Measurements from ENCODE around the gene DPYD.
A peak's percentile ranks its signal among the peaks of the same experiment; 100 is the strongest.

DPYD gene

DNA sequence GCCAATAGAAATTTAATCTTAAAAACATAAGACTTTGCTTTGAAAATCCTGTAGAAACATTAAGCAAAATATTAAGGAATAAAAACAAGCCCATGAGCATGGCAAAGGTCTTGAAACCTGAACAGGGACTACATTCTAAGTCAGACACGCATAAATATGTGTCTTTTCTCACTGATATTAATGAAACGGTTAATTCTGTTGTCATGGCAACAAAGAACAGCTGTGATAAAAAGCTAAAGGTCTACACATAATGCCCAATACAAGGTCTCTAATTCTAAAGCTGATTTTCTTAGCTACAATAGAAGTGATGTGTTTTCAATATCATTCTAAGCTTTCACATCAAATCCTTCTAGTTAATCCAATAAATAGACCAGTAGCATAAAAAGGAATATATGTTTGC, 867.6 kb downstream of the DPYD start:
- H3K4me1 ChIP-seq (ENCODE audit: control insufficient read depth, insufficient read depth, low read length, unreplicated experiment): peaks cover 4% of the 10 kb centered on the region

DNA sequence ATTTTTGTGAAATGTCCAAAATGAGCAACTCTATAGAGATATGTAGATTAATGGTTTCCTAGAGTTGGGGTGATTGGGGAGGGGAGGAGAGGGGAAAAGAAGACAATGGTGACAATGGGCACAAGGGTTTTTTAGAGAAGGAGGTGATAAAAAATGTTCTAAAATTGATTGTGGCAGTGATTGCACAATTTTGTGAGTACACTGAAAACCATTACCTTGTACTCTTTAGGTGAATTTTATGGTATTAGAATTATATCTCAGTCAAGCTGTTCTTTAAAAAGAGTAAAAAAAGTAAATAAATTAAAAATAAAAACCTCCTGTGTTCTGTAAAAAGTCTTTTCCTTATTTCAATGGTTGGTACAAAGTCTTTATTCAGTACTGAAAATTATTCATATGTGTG, 869.0 kb downstream of the DPYD start:
- H3K27ac ChIP-seq (ENCODE audit: low read depth, low read length): no peak overlapping the region
- H3K27me3 ChIP-seq (ENCODE audit: insufficient read depth, low read length): no peaks in the 10 kb centered on the region
- H3K4me3 ChIP-seq (ENCODE audit: low read depth, low read length): no peak overlapping the region

More for the DNA sequence above, 867.6 kb downstream of the DPYD start:
- no peak overlapping the region for H2AFZ ChIP-seq (ENCODE audit: low read length, unreplicated experiment)
- no peaks in the 10 kb centered on the region for H3K27me3 ChIP-seq (ENCODE audit: insufficient read depth, low read length)
- no peak overlapping the region for H3K27ac ChIP-seq (ENCODE audit: low read depth, low read length)
- no peaks in the 10 kb centered on the region for H3K79me2 ChIP-seq (ENCODE audit: control insufficient read depth, insufficient read depth, low read length, unreplicated experiment)
- no peaks in the 10 kb centered on the region for H3K36me3 ChIP-seq (ENCODE audit: insufficient read depth, low read length)
- H3K4me3 ChIP-seq (ENCODE audit: low read depth, low read length): no peak overlapping the region

DNA sequence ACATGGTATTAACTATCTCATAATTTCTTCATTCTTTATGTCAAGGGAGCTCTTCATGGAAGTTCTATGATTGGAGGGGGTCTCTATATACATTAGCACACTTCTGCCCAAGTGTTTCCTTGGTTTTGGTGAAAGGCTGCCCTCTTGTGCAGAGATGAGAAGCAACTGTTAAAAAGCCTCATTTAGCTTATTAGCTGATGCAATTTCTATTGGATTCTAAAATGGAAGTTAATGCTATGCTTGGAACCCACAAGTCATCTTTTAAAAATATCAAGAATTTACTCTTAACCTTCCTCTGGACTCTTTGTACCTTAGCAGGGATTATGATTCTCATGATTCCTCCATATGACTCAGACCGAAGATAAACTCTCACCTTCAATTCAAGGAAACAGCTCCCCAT, 870.3 kb downstream of the DPYD start:
- H3K36me3 ChIP-seq (ENCODE audit: insufficient read depth, low read length): no peaks in the 10 kb centered on the region
- H3K79me2 ChIP-seq (ENCODE audit: control insufficient read depth, insufficient read depth, low read length, unreplicated experiment): no peaks in the 10 kb centered on the region
- no peaks in the 10 kb centered on the region for H3K27me3 ChIP-seq (ENCODE audit: insufficient read depth, low read length)
- no peak overlapping the region for H2AFZ ChIP-seq (ENCODE audit: low read length, unreplicated experiment)
- H3K4me3 ChIP-seq (ENCODE audit: low read depth, low read length): no peak overlapping the region
- H3K4me1 ChIP-seq (ENCODE audit: control insufficient read depth, insufficient read depth, low read length, unreplicated experiment): peaks cover 4% of the 10 kb centered on the region
- H3K27ac ChIP-seq (ENCODE audit: low read depth, low read length): no peak overlapping the region

More for the DNA sequence above, 869.0 kb downstream of the DPYD start:
- Histone ChIP-seq H3K36me3 (ENCODE audit: insufficient read depth, low read length) (no peaks in the 10 kb centered on the region), H2AFZ (ENCODE audit: low read length, unreplicated experiment) (no peak overlapping the region), H3K79me2 (ENCODE audit: control insufficient read depth, insufficient read depth, low read length, unreplicated experiment) (no peaks in the 10 kb centered on the region), H3K4me1 (ENCODE audit: control insufficient read depth, insufficient read depth, low read length, unreplicated experiment) (peaks cover 4% of the 10 kb centered on the region)

DNA sequence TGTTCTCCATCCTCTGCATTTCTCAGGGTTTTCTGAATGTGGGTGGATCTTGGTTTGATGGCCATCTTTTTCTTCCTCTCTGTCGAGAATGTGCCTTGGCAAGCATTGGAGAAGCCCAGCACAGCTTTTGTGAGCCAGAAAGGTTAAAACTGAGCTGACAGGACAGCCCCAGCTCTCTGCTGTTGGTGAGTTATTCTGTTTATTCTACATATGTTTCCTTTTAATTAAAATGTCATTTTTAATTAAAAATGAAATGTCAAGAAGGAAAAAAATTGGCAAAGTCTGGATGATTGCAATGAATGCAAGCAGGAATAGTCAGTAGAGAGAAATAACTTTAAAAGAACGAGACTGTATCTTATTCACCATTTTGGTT, 873.4 kb downstream of the DPYD start:
- H3K27ac ChIP-seq (ENCODE audit: low read depth, low read length): no peak overlapping the region
- H3K79me2 ChIP-seq (ENCODE audit: control insufficient read depth, insufficient read depth, low read length, unreplicated experiment): no peaks in the 10 kb centered on the region
- H2AFZ ChIP-seq (ENCODE audit: low read length, unreplicated experiment): no peak overlapping the region
- no peak overlapping the region for H3K4me3 ChIP-seq (ENCODE audit: low read depth, low read length)
- H3K4me1 ChIP-seq (ENCODE audit: control insufficient read depth, insufficient read depth, low read length, unreplicated experiment): peaks cover 4% of the 10 kb centered on the region
- H3K27me3 ChIP-seq (ENCODE audit: insufficient read depth, low read length): no peaks in the 10 kb centered on the region
- H3K36me3 ChIP-seq (ENCODE audit: insufficient read depth, low read length): no peaks in the 10 kb centered on the region

DNA sequence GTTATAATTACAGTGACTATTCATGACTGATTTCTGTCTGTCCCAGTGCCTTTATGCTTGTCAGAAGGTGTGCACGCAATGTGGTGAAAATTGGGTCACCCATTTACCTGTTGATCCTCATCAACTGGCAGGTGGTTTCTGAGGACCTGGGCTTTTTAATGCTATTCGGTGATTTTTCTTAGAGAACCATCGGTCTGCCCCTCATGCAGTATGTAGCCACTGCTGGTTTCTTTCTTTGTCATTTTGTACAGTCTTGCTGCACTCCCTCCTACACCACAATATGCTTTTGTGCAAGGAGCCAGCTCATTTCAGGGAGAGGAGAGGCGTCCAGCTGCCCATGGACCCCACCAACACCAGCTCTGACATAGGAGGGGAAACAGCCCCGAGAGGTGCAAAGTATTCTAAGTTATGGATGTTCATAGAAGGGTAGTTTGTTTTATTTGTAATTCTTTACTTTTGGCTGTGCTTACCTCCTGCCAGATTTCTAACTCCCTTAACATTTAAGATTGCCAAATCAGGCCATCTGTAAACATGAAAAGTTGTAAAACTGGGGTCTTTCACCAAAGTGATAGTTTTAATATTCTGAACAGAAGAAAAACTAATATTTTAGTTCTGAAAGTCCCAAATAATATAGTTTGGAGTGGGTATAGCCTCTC, 873.9 kb downstream of the DPYD start:
- Histone ChIP-seq H3K79me2 (ENCODE audit: control insufficient read depth, insufficient read depth, low read length, unreplicated experiment) (no peaks in the 10 kb centered on the region), H3K4me3 (ENCODE audit: low read depth, low read length) (no peak overlapping the region), H3K4me1 (ENCODE audit: control insufficient read depth, insufficient read depth, low read length, unreplicated experiment) (peaks cover 4% of the 10 kb centered on the region), H3K36me3 (ENCODE audit: insufficient read depth, low read length) (no peaks in the 10 kb centered on the region), H2AFZ (ENCODE audit: low read length, unreplicated experiment) (no peak overlapping the region), H3K27ac (ENCODE audit: low read depth, low read length) (no peak overlapping the region), H3K27me3 (ENCODE audit: insufficient read depth, low read length) (no peaks in the 10 kb centered on the region)

DNA sequence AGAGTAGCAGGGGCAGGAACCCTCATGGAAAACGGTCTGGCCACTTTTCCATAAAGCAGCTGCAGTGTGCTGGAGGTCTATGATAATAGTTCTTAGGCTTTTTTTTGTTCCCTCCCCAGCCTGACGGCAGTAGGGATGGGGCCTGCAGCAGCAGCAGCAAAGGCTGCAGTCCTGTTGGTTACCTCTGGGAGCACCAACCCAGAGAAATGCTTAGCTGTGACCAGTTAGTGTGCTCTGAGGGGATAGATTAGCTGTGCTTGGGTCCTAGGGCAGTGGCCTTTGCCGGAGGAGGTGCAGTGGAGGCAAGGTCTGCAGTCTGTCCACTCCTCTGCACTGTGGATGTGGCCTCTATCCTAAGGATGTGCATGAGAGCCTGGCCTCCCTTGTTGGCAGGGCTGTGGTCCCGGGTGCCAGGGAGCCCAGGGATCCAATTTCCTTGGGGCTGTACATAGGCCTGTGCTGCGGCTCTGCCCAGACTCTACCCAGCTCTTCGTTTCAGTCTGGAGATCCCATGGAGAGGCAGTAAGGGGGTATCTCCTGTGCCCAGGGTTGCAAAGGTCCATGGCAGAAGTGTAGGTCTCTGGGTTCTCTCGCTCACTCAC, 876.6 kb downstream of the DPYD start:
- Histone ChIP-seq H3K79me2 (ENCODE audit: control insufficient read depth, insufficient read depth, low read length, unreplicated experiment) (no peaks in the 10 kb centered on the region), H3K4me3 (ENCODE audit: low read depth, low read length) (no peak overlapping the region), H3K27me3 (ENCODE audit: insufficient read depth, low read length) (no peaks in the 10 kb centered on the region), H3K4me1 (ENCODE audit: control insufficient read depth, insufficient read depth, low read length, unreplicated experiment) (no peaks in the 10 kb centered on the region), H2AFZ (ENCODE audit: low read length, unreplicated experiment) (no peak overlapping the region), H3K27ac (ENCODE audit: low read depth, low read length) (no peak overlapping the region), H3K36me3 (ENCODE audit: insufficient read depth, low read length) (no peaks in the 10 kb centered on the region)

DNA sequence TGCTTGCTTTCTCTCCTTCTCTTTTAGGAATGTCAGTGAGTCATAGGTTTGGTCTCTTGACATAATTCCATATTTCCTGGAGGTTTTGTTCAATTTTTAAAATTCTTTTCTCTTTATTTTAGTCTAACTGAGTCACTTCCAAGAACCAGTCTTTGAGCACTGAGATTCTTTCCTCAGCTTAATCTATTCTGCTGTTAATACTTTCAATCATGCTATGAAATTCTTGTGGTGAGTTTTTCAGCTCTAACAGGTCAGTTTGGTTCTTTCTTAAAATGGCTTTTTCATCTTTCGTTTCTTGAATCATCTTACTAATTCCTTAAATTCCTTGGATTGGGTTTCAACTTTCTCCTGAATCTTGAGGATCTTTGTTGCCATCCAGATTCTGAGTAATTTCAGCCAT, 878.3 kb downstream of the DPYD start:
- Histone ChIP-seq H3K27me3 (ENCODE audit: insufficient read depth, low read length) (no peaks in the 10 kb centered on the region), H2AFZ (ENCODE audit: low read length, unreplicated experiment) (no peak overlapping the region), H3K27ac (ENCODE audit: low read depth, low read length) (peak overlapping the region; percentile 13; the same call in 1 of the 2 replicates), H3K4me3 (ENCODE audit: low read depth, low read length) (no peak overlapping the region), H3K4me1 (ENCODE audit: control insufficient read depth, insufficient read depth, low read length, unreplicated experiment) (no peaks in the 10 kb centered on the region), H3K79me2 (ENCODE audit: control insufficient read depth, insufficient read depth, low read length, unreplicated experiment) (no peaks in the 10 kb centered on the region), H3K36me3 (ENCODE audit: insufficient read depth, low read length) (no peaks in the 10 kb centered on the region)

DNA sequence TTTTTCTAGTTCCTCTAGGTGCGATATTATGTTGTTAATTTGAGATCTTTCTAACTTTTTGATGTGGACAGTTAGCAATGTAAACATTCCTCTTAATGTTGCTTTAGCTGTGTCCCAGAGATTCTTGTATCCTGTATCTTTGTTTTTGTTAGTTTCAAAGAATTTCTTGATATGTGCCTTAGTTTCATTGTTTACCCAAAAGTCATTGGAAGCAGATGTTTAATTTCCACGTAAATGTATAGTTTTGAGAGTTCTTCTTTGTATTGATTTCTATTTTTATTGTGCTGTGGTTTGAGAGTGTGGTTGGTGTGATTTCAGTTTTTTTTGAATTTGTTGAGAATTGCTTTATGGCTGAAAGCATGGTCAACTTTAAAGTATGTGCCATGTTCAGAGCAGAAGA, 879.8 kb downstream of the DPYD start:
- H3K79me2 ChIP-seq (ENCODE audit: control insufficient read depth, insufficient read depth, low read length, unreplicated experiment): no peaks in the 10 kb centered on the region
- H3K36me3 ChIP-seq (ENCODE audit: insufficient read depth, low read length): no peaks in the 10 kb centered on the region
- H3K27ac ChIP-seq (ENCODE audit: low read depth, low read length): no peak overlapping the region
- H3K27me3 ChIP-seq (ENCODE audit: insufficient read depth, low read length): no peaks in the 10 kb centered on the region
- no peak overlapping the region for H3K4me3 ChIP-seq (ENCODE audit: low read depth, low read length)
- no peaks in the 10 kb centered on the region for H3K4me1 ChIP-seq (ENCODE audit: control insufficient read depth, insufficient read depth, low read length, unreplicated experiment)
- H2AFZ ChIP-seq (ENCODE audit: low read length, unreplicated experiment): no peak overlapping the region

DNA sequence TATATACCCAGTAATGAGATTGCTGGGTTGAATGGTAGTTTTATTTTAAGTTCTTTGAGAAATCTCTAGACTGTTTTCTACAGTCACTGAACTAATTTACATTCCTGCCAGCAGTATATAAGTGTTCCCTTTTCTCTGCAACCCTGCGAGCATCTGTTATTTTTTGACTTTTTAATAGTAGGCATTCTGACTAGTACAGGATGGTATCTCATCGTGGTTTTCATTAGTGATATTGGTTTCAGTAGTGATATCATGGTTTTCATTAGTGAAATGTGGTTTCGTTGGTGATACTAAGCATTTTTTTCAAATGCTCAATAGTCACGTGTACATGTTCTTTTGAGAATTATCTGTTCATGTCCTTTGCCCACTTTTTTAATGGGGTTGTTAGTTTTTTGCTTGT, 882.4 kb downstream of the DPYD start:
- no peaks in the 10 kb centered on the region for H3K4me1 ChIP-seq (ENCODE audit: control insufficient read depth, insufficient read depth, low read length, unreplicated experiment)
- H3K36me3 ChIP-seq (ENCODE audit: insufficient read depth, low read length): no peaks in the 10 kb centered on the region
- H2AFZ ChIP-seq (ENCODE audit: low read length, unreplicated experiment): no peak overlapping the region
- no peaks in the 10 kb centered on the region for H3K27me3 ChIP-seq (ENCODE audit: insufficient read depth, low read length)
- H3K79me2 ChIP-seq (ENCODE audit: control insufficient read depth, insufficient read depth, low read length, unreplicated experiment): no peaks in the 10 kb centered on the region
- H3K4me3 ChIP-seq (ENCODE audit: low read depth, low read length): no peak overlapping the region
- no peak overlapping the region for H3K27ac ChIP-seq (ENCODE audit: low read depth, low read length)

DNA sequence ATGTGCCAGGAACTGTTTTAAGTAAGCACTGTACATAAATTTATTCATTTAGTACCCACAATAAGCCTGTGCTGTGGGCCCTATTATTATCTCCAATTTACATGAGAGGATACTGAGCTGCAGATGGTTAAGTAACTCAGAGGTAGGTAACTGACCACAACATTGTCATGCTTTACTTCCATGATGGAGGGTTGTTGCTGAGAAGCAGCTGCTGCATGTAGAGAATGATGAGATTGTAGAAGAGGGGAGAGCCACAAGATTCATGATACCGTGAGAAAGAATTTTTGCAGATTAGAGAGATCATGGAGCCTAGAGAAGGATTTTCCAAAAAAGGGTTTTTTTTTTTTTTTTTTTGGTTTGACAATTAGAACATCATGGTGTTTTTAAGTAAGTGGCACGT, 886.2 kb downstream of the DPYD start:
- no peak overlapping the region for H3K27ac ChIP-seq (ENCODE audit: low read depth, low read length)

DNA sequence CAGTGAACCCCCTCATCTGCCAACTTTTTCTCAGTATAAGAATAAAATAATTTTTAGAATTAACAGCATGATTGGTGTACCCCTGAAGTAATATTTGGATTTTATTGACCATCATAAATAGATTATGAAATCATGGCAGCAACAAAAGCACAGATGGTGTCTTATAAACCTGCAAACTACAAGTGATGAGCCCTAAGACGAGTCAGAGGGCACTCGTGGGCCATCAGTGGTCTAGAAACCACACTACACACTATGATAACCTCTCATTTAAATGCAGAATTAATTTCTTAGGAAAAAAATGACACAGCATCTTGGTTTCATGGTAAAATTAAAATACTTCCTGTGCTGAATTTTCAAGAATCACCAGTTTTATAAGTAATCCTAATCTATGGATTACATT, 886.9 kb downstream of the DPYD start:
- H3K27ac ChIP-seq (ENCODE audit: low read depth, low read length): no peak overlapping the region
- H2AFZ ChIP-seq (ENCODE audit: low read length, unreplicated experiment): peak overlapping the region; percentile 57
- no peaks in the 10 kb centered on the region for H3K27me3 ChIP-seq (ENCODE audit: insufficient read depth, low read length)
- no peaks in the 10 kb centered on the region for H3K36me3 ChIP-seq (ENCODE audit: insufficient read depth, low read length)
- no peaks in the 10 kb centered on the region for H3K4me1 ChIP-seq (ENCODE audit: control insufficient read depth, insufficient read depth, low read length, unreplicated experiment)
- no peak overlapping the region; the same call in 1 of the 2 replicates for H3K4me3 ChIP-seq (ENCODE audit: low read depth, low read length)
- H3K79me2 ChIP-seq (ENCODE audit: control insufficient read depth, insufficient read depth, low read length, unreplicated experiment): no peaks in the 10 kb centered on the region

More for the DNA sequence above, 886.2 kb downstream of the DPYD start:
- H3K4me3 ChIP-seq (ENCODE audit: low read depth, low read length): no peak overlapping the region
- H3K27me3 ChIP-seq (ENCODE audit: insufficient read depth, low read length): no peaks in the 10 kb centered on the region
- H3K79me2 ChIP-seq (ENCODE audit: control insufficient read depth, insufficient read depth, low read length, unreplicated experiment): no peaks in the 10 kb centered on the region
- H3K36me3 ChIP-seq (ENCODE audit: insufficient read depth, low read length): no peaks in the 10 kb centered on the region
- no peaks in the 10 kb centered on the region for H3K4me1 ChIP-seq (ENCODE audit: control insufficient read depth, insufficient read depth, low read length, unreplicated experiment)
- H2AFZ ChIP-seq (ENCODE audit: low read length, unreplicated experiment): no peak overlapping the region

All from ACC112 (cell line).